ENCODE data around the gene ELOVL3.

GRCh38 chr10:102243309-102243708, 17.2 kb downstream of the ELOVL3 start:
- TF ChIP-seq POLR2AphosphoS5 (IDR thresholded peaks at IDR 0.05) (no peak), EP300 (IDR thresholded peaks at IDR 0.05) (no peak)

All from esophagus muscularis mucosa (tissue), 3 donors.